ENCODE results near the gene ZNF592.

DNA sequence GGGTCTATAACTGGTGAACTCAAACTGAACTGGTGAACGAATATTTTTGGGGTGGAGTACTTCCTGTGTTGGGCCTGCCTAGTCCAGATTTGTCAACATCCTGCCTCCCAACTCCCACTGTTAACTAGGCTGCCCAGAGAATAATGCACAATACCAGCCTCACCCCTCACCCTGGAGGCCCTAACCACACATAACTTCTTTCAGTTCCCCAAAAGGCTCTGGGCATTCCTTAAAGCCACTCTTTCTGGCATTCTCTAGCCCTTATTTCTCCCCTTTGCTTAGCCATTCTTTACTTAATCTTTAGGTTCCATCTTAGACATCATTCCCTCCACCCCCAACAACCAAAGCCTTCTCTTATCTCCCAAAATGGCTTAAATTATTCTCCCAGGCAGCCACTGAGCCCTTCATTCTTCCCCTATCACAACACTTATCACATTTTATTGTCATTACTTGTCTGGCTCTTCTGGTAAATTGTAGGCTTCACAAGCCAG, 23.3 kb upstream of the ZNF592 start:
- TF ChIP-seq, protein P1, sequence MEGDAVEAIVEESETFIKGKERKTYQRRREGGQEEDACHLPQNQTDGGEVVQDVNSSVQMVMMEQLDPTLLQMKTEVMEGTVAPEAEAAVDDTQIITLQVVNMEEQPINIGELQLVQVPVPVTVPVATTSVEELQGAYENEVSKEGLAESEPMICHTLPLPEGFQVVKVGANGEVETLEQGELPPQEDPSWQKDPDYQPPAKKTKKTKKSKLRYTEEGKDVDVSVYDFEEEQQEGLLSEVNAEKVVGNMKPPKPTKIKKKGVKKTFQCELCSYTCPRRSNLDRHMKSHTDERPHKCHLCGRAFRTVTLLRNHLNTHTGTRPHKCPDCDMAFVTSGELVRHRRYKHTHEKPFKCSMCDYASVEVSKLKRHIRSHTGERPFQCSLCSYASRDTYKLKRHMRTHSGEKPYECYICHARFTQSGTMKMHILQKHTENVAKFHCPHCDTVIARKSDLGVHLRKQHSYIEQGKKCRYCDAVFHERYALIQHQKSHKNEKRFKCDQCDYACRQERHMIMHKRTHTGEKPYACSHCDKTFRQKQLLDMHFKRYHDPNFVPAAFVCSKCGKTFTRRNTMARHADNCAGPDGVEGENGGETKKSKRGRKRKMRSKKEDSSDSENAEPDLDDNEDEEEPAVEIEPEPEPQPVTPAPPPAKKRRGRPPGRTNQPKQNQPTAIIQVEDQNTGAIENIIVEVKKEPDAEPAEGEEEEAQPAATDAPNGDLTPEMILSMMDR (IDR thresholded peaks at IDR 0.05) = no peak
- TF ChIP-seq POLR2A (IDR thresholded peaks at IDR 0.05) = no peak

Data from heart left ventricle (tissue), 13 donors.